HepG2 (cell line): Measurements from ENCODE around the gene POLA1. TPM values are rescaled to one million over a fixed set of nuclear protein-coding genes. Genes with fewer than 3 reads are reported as not detected.
A peak's percentile ranks its signal among the peaks of the same experiment; 100 is the strongest.

Source experiments
- AKAP8 ChIP-seq: sonication (generic); formaldehyde crosslinking; IDR thresholded peaks from 2 replicates; pipeline ENCODE4 v1.5.1; 2020; ENCODE audit warnings: mild to moderate bottlenecking, missing genetic modification reagents
- DRAP1 ChIP-seq: IDR thresholded peaks from 2 replicates; pipeline ENCODE4 v1.6.1; 2016; ENCODE audit warnings: missing genetic modification reagents, missing compliant biosample characterization
- FOSL1 ChIP-seq: sonication (generic); formaldehyde crosslinking; IDR thresholded peaks from 2 replicates; pipeline ENCODE4 v1.9.0; 2021; ENCODE audit warnings: missing genetic modification reagents, borderline replicate concordance
- GATA4 ChIP-seq: sonication (generic); IDR thresholded peaks from 2 replicates; pipeline ENCODE4 v1.6.1; 2016; ENCODE audit warnings: antibody characterized with exemption, low read depth, borderline replicate concordance
- HMGA1 ChIP-seq: sonication (generic); formaldehyde crosslinking; conservative IDR thresholded peaks from 2 replicates; pipeline ENCODE4 v1.4.0; 2020; ENCODE audit warnings: missing genetic modification reagents
- KLF16 ChIP-seq, 2 experiments: sonication (generic) in 1 of 2; formaldehyde crosslinking in 1 of 2; IDR thresholded peaks; 2 replicates each; pipeline versions ENCODE4 v1.6.1 to v1.8.0; 2016 to 2023; ENCODE audit warnings: missing genetic modification reagents in 2 of 2, missing compliant biosample characterization in 1 of 2
- KLF9 ChIP-seq: IDR thresholded peaks from 2 replicates; pipeline ENCODE4 v1.6.1; 2016; ENCODE audit warnings: low read depth
- LBX2 ChIP-seq: sonication (generic); formaldehyde crosslinking; IDR thresholded peaks from 2 replicates; pipeline ENCODE4 v1.5.0; 2020; ENCODE audit warnings: missing genetic modification reagents, mild to moderate bottlenecking, borderline replicate concordance
- MNT ChIP-seq: fragments of 450-650 bp; IDR thresholded peaks from 2 replicates; pipeline ENCODE4 v1.6.1; 2016
- MTA1 ChIP-seq: sonication (generic); formaldehyde crosslinking; IDR thresholded peaks from 2 replicates; pipeline ENCODE4 v1.4.0; 2020; ENCODE audit warnings: missing genetic modification reagents, mild to moderate bottlenecking, borderline replicate concordance
- ONECUT2 ChIP-seq: sonication (generic); formaldehyde crosslinking; IDR thresholded peaks from 2 replicates; pipeline ENCODE4 v1.4.0; 2020; ENCODE audit warnings: missing genetic modification reagents
- PHB2 ChIP-seq: fragments of 450-650 bp; IDR thresholded peaks from 2 replicates; pipeline ENCODE4 v1.6.1; 2018; ENCODE audit not compliant: partially characterized antibody
- SRSF4 ChIP-seq: fragments of 200-400 bp; formaldehyde crosslinking; IDR thresholded peaks from one replicate; pipeline ENCODE4 v1.6.1; 2018; ENCODE audit warnings: mild to moderate bottlenecking, low read depth, low read length, moderate library complexity; ENCODE audit not compliant: poor library complexity, severe bottlenecking
- TBP ChIP-seq: sonication (generic); formaldehyde crosslinking; IDR thresholded peaks from 2 replicates; pipeline ENCODE4 v1.5.0; 2020; ENCODE audit warnings: missing genetic modification reagents
- TEF ChIP-seq: sonication (generic); formaldehyde crosslinking; IDR thresholded peaks from 2 replicates; pipeline ENCODE4 v1.5.0; 2020; ENCODE audit warnings: missing genetic modification reagents
- ZFP36L1 ChIP-seq: sonication (generic); formaldehyde crosslinking; IDR thresholded peaks from 2 replicates; pipeline ENCODE4 v1.8.0; 2022; ENCODE audit warnings: mild to moderate bottlenecking, missing genetic modification reagents, moderate library complexity
- ZNF12 ChIP-seq: sonication (generic); formaldehyde crosslinking; IDR thresholded peaks from 2 replicates; pipeline ENCODE4 v1.5.0; 2020; ENCODE audit warnings: missing genetic modification reagents
- ZNF234 ChIP-seq: sonication (generic); formaldehyde crosslinking; conservative IDR thresholded peaks from 2 replicates; pipeline ENCODE4 v1.5.1; 2020; ENCODE audit warnings: mild to moderate bottlenecking, missing genetic modification reagents
- ZNF251 ChIP-seq: sonication (generic); formaldehyde crosslinking; IDR thresholded peaks from 2 replicates; pipeline ENCODE4 v1.9.0; 2021; ENCODE audit warnings: mild to moderate bottlenecking, missing genetic modification reagents
- ZNF329 ChIP-seq: sonication (generic); formaldehyde crosslinking; IDR thresholded peaks from 2 replicates; pipeline ENCODE4 v1.9.0; 2021; ENCODE audit warnings: low read depth, mild to moderate bottlenecking, missing genetic modification reagents
- ZNF446 ChIP-seq: sonication (generic); formaldehyde crosslinking; IDR thresholded peaks from 2 replicates; pipeline ENCODE4 v1.5.0; 2020; ENCODE audit warnings: mild to moderate bottlenecking, missing genetic modification reagents
- ZNF552 ChIP-seq: sonication (generic); formaldehyde crosslinking; IDR thresholded peaks from 2 replicates; pipeline ENCODE4 v1.9.0; 2022; ENCODE audit warnings: missing genetic modification reagents, mild to moderate bottlenecking, borderline replicate concordance
- ZNF703 ChIP-seq: sonication (generic); formaldehyde crosslinking; IDR thresholded peaks from 2 replicates; pipeline ENCODE4 v1.5.1; 2020; ENCODE audit warnings: missing genetic modification reagents, mild to moderate bottlenecking, moderate library complexity, borderline replicate concordance
- ZNF724P ChIP-seq: sonication (generic); formaldehyde crosslinking; IDR thresholded peaks from 2 replicates; pipeline ENCODE4 v1.8.0; 2022; ENCODE audit warnings: missing genetic modification reagents, borderline replicate concordance
- ZNF747 ChIP-seq: sonication (generic); formaldehyde crosslinking; IDR thresholded peaks from 2 replicates; pipeline ENCODE4 v1.8.1; 2023; ENCODE audit warnings: missing genetic modification reagents, mild to moderate bottlenecking, borderline replicate concordance
- ZUFSP ChIP-seq: sonication (generic); formaldehyde crosslinking; IDR thresholded peaks from 2 replicates; pipeline ENCODE4 v1.9.0; 2021; ENCODE audit warnings: missing genetic modification reagents, mild to moderate bottlenecking, borderline replicate concordance
- polyA plus RNA-seq, 8 experiments: library from polyadenylated mRNA; depleted of rRNA in 3 of 8; stranded (reverse) in 7 of 8; unstranded in 1 of 8; fragments of >200 nt; fragmentation: Illumina TruSeq in 4 of 8; extraction: Trizol in 4 of 8; gene quantifications; 2 replicates each; pipeline versions ENCODE4 v1.2.1 to v1.2.3, GENCODE V29; 2011 to 2016; ENCODE audit warnings: low read depth in 4 of 8, missing spikeins in 1 of 8, mixed read lengths in 1 of 8; ENCODE audit not compliant: insufficient read depth in 1 of 8
- total RNA-seq, 5 experiments: library from RNA; depleted of rRNA; stranded (reverse); fragments of >200 nt; fragmentation: Illumina TruSeq; extraction: Trizol; gene quantifications; 2 replicates each; pipeline ENCODE4 v1.2.3, GENCODE V29; 2016; ENCODE audit warnings: low read depth in 1 of 5

The POLA1 gene
- total and polyA plus RNA-seq, 2 of the 13 experiments (the other 11 are each of a cell fraction or from before 2014, with no cell fraction given), result 3.3 to 26.5 TPM

GRCh38 chrX:24693453-24694202 lies at the start of gene POLA1 (continued):
- TF ChIP-seq ZNF724P (CRISPR knock-in tag) (peak; percentile 38; the same call in 1 of the 2 replicates), DRAP1 (CRISPR knock-in tag) (no peak), ZUFSP (no peak), ZNF12 (CRISPR knock-in tag) (no peak), ZNF446 (0 out of 2 replicates have a peak, but pooled peaks have one; percentile 46), LBX2 (CRISPR knock-in tag) (no peak), ZNF329 (CRISPR knock-in tag) (no peak), TEF (CRISPR knock-in tag) (no peak), KLF16 (CRISPR knock-in tag; IDR thresholded peaks at IDR 0.05) (peak in 1 of 2 experiments; percentile 13; a peak in 1 of 4 replicates), ZNF703 (no peak; the same call in 1 of the 2 replicates), ZNF234 (CRISPR knock-in tag) (no peak), MNT (peak; percentile 38; the same call in 1 of the 2 replicates), ONECUT2 (CRISPR knock-in tag) (no peak), FOSL1 (CRISPR knock-in tag) (no peak), TBP (no peak), KLF9 (CRISPR knock-in tag) (peak; percentile 82; the same call in 1 of the 2 replicates), GATA4 (no peak), ZNF747 (no peak), AKAP8 (CRISPR knock-in tag) (no peak), MTA1 (CRISPR knock-in tag) (no peak), PHB2 (no peak), ZNF251 (CRISPR knock-in tag) (no peak), SRSF4 (no peak), ZFP36L1 (CRISPR knock-in tag) (no peak), ZNF552 (no peak; the same call in 1 of the 2 replicates), HMGA1 (CRISPR knock-in tag) (no peak)
